HG03045 (cell line): ENCODE results near the gene TBC1D20.

Source experiments
- ATAC-seq: cut with Tn5 transposase; IDR thresholded peaks from one replicate; pipeline ENCODE4 v1.9.1; 2021; ENCODE audit warnings: mild to moderate bottlenecking, moderate library complexity; ENCODE audit not compliant: unreplicated experiment

Gene TBC1D20

GRCh38 chr20:440148-440547, 22.2 kb downstream of the TBC1D20 start:
- ATAC-seq: no peak

- no peak for ATAC-seq
These were observed 23.5 kb downstream of the TBC1D20 start for GRCh38 chr20:438571-439469.

GRCh38 chr20:437787-438486, 24.4 kb downstream of the TBC1D20 start:
- no peak for ATAC-seq

GRCh38 chr20:436476-436875, 25.9 kb downstream of the TBC1D20 start:
- ATAC-seq: no peak

- no peak for ATAC-seq
These were observed 26.8 kb downstream of the TBC1D20 start for GRCh38 chr20:435558-435957.

GRCh38 chr20:434661-435419, 27.5 kb downstream of the TBC1D20 start:
- ATAC-seq: no peak

GRCh38 chr20:434221-434620, 28.1 kb downstream of the TBC1D20 start:
- ATAC-seq: no peak

GRCh38 chr20:433300-433975, 28.9 kb downstream of the TBC1D20 start:
- ATAC-seq: peak; percentile 77

- ATAC-seq: no peak
These were observed 29.5 kb downstream of the TBC1D20 start for GRCh38 chr20:432677-433299.

GRCh38 chr20:432208-432607, 30.1 kb downstream of the TBC1D20 start:
- ATAC-seq: no peak

- no peak for ATAC-seq
These were observed 31.1 kb downstream of the TBC1D20 start for GRCh38 chr20:431012-431904.

- ATAC-seq: no peak
These were observed 32.0 kb downstream of the TBC1D20 start for GRCh38 chr20:430091-430999.

GRCh38 chr20:428658-429200, 33.6 kb downstream of the TBC1D20 start:
- no peak for ATAC-seq

- ATAC-seq: no peak
These were observed 34.3 kb downstream of the TBC1D20 start for GRCh38 chr20:427849-428657.

GRCh38 chr20:427401-427800, 34.9 kb downstream of the TBC1D20 start:
- no peak for ATAC-seq

- no peak for ATAC-seq
These were observed 35.8 kb downstream of the TBC1D20 start for GRCh38 chr20:426566-426965.

- no peak for ATAC-seq
These were observed 40.6 kb downstream of the TBC1D20 start for GRCh38 chr20:421685-422250.
